ENCODE results near the gene HILPDA.
A peak's percentile ranks its signal among the peaks of the same experiment; 100 is the strongest.

Gene HILPDA, protein sequence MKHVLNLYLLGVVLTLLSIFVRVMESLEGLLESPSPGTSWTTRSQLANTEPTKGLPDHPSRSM

DNA sequence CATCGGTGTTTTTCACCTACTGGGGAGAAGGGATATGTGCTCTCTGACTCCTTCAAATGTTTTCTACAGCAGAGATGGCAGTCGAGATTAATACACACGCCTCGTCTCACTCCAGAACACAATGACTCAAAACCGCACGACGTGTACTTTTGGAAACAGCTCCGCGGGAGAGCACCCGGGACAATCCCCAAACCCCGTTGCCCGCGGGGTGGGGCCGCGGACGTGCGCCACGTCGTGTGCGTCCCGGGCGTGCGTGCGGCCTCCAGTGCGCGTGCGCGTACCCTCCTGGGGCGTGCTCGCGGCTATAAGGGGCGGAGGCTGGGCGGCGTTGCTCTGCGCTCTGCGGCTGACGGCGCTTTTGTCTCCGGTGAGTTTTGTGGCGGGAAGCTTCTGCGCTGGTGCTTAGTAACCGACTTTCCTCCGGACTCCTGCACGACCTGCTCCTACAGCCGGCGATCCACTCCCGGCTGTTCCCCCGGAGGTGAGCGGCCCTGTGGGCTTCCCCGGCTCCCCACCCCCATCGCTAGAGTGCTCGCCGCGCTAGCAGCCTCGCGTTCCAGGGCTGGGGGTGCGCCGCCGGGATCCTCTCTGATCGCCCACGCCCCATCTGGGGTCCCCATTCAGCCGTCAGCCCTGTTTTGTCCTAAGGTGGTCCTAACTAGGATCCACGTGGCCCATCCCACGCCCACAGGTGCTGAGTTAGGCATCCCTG, at the start of gene HILPDA:
Gene HILPDA, plus strand, starts transcription at position 336 of the 712 bp plus-strand sequence. CDS start 1,391 bp downstream, outside the sequence.
- DNase-seq (ENCODE audit: low read depth): peak; percentile 88

GRCh38 chr7:128406314-128407232, 49.1 kb upstream of the HILPDA start:
- no peak for DNase-seq (ENCODE audit: low read depth)

DNA sequence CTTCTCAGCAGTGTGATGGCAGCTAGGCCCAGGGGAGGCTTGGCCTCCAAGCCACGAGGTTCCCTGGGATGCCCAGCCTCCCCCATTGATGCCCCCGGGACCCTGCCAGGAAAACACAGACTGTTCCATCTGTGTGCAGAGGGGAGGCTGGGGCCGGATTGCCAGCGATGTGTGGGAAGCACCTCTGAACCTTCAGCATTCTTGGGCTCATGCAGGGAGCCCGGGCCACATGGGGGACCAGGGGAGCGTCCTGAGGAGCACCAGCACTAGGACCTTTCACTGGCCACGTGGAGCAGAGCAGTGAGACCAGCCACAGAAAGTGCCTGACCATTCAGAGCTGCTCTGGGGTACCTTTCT, 48.5 kb upstream of the HILPDA start:
- no peak for DNase-seq (ENCODE audit: low read depth)

DNA sequence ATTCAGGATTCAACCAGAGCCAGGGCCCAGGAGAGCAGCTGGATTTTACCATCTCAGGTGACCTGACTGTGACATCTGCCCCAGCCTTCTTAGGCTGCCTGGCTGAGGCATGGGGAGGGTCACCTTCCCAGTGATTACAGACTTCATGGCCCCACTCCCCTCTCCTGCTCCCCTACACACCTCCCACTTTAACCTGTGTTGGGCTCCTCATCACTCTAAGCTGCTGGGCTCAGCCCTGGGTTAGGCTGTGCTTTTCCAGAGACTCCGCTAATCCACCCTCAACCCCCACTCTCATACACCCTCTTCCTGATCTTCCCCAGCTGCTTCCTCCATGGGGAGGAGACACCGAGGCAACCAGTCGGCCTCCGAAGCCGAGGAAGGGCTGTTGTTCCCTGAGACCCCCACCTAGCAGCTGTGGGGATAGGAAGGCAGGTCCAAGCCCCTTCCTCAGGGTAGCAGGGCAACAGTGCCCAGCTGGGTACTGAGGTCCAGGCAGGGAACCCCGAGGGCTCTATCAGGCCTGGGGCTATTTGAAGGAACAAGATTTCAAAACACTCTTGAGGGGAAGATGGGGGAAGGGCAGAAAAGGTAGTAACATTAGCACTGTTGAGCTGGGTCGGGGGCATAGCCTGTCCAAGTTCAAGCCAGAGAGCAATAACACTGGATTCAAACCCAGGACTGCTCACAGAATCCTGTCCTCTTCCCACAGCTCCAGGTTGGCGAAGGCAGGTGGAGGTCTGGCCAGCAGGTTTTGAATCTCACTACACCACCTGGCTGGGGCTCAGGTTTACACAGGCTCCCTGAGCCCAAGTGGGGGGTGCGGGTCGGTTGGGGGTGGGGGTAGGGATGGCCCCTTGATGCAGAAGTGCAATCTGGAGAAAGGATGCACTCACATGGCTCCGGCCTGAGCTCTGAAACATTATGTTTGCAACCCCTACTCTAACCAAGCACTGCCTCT, 47.6 kb upstream of the HILPDA start:
- no peak for DNase-seq (ENCODE audit: low read depth)

GRCh38 chr7:128408709-128409595, 46.7 kb upstream of the HILPDA start:
- DNase-seq (ENCODE audit: low read depth): no peak

DNA sequence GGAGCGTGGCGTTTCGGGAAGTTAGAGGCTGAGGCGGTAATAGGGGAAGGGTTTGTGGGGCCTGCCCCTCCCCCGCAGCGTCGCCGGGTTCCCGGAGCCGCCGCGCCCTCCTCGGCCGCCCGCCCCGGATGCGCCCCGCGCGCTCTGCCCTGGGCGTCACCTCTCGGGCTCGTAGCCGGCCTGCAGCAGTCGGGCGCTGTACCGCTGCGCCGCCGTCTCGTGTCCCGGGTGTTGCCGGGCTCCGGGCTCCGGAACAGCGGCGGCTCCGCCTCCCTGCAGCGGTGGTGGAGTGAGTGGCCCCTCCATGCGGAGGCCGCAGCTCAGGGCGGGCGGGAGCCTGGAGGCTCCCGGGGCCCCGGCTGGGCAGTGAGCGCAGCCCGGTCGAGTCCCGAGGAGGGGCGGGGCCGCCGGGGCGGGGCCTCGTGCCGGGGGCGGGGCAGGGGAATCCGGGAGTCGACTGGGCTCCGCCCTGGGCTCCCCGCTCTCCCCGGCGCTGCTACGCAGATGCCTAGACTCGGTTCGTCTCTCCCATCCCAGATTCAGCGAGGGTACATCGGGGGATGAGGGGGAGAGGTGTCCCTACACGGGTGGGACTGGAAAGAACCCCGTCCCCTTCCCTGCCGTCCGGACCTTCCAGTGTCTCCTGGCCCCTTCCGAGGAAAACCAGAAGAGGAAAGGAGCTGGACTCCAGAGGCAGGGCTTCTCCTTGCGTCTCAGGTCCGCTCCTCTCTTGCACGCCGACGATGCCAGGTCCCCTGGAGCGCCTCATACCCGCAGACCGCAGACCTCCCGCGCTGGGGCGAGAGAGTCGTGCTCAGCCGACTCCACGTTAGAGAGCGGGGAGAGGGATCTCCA, 45.9 kb upstream of the HILPDA start, which contains the start of gene IMPDH1:
Gene IMPDH1, minus strand, starts transcription at position 387 of the 855 bp plus-strand sequence. Its CDS starts 81 bp downstream, at position 306.
- DNase-seq (ENCODE audit: low read depth): peak; percentile 57

DNA sequence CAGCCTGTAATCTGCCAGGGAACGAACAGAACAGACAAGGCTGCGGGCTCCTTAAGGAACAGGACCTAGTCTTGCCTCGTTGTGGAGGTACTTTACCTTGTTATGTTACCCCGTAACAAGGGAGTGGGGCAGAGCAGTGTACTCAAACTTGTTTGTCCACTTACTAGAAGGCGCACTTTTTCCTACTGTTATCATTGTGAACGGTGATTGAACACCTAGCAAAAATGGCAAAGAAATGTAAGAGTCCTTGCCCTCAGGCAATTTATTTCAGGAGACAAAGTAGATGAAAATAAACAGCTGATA, 45.3 kb upstream of the HILPDA start:
- no peak for DNase-seq (ENCODE audit: low read depth)

DNA sequence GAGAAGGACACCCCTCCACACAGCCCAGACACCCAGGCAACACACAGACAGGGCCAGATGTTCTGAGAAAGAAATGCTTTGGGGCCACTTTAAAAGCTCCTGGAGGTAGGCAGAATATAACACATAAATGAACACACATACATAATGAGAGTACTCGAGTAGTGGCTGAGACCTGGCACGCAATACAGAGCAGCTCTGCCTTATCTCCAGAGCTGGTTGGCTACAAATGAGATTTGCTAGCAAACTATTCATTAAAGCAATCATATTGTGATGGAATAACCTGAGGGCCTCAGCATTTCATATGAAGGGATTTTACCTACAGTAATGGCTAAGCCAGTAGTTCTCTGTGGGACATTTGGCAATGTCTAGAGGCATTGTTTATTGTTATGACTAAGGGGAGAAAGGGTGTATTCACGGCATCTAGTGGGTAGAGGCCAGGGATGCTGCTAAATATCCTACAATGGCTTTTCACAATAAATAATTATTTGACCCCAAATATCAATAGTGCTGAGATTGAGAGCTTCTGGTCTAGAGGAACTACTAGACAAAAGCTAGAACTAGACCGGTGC, 40.4 kb upstream of the HILPDA start:
- no peak for DNase-seq (ENCODE audit: low read depth)

DNA sequence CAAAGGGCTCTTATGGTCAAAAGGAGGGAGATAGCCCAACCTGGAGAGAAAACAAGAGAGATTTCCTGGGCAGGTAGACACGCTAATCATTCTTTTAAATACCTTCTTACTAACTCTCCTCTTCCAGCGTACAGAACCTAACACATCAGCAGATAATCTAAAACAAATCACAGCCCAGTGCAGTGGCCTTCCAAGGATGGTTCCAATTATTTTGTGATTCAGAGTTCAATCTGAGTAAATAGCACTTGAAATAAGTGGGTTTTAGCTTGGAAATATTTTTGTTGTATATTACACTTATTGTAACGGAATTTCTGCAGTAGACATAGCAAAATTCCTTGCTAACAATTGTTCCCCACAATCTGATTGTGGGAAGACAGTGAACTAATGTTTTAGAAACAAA, 38.6 kb upstream of the HILPDA start:
- DNase-seq (ENCODE audit: low read depth): no peak

- DNase-seq (ENCODE audit: low read depth): no peak
These were observed 36.4 kb upstream of the HILPDA start for GRCh38 chr7:128419257-128419656.

DNA sequence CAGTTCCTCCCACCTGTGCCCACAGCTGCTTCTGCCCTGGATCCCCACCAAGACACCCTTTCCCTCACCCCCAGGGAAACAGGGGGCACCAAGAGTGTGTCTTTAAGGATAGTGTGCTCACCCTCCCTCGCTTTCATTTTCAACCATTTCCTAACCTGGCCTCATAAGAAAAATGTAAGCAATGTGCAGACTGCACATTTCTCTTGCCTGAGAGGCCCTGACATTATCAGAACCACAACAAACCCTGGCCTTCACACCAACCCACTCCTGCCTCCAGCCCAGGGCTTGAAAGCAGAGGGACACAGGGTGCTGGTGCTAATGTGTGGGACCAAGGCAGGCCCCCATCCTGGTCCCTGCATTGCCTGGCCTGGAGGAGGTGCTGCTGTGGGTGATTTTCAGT, 34.9 kb upstream of the HILPDA start:
- DNase-seq (ENCODE audit: low read depth): no peak

DNA sequence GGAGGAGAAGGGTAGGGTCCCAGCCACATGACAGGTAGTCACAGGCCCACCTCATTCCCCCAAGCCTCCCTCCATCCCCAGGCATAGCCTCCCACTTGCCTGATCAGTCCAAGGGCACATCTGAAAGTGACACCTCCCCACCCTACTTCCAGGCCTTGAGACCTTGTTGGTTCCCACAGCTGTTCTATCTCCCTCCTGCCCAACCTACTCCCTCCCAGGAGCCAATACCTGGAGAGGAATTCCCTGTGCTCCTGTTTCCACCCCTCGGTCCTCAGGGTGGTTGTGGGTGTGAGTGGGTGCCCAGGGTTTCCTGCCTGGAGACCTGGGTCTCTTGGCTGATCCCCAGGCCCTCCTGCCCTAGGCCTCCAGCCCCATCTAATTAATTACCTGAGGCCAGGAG, 34.3 kb upstream of the HILPDA start:
- DNase-seq (ENCODE audit: low read depth): no peak

- no peak for DNase-seq (ENCODE audit: low read depth)
These were observed 33.6 kb upstream of the HILPDA start for GRCh38 chr7:128422037-128422436.

- no peak for DNase-seq (ENCODE audit: low read depth)
These were observed 32.8 kb upstream of the HILPDA start for GRCh38 chr7:128422842-128423241.

GRCh38 chr7:128424686-128425275, 30.9 kb upstream of the HILPDA start:
- DNase-seq (ENCODE audit: low read depth): no peak

DNA sequence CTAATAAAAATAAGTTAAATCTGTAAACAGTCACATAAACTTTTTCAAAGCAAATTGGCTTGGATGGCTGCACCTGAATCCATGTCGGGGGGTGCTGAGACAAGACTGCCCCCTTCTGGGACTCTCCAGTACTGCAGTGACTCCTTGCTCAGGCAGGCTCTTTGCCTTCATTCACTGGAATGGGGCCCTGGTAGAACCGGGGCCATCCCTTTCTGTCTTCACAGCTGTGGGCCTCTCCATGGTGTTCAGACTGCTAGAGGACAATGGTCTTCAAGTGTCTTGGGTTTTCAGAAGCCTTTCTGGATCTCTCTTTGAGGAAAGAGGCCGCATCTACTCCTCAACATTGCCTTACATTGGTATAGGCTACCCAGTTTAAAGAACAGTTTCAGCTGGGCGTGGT, 29.8 kb upstream of the HILPDA start:
- peak; percentile 55 for DNase-seq (ENCODE audit: low read depth)

DNA sequence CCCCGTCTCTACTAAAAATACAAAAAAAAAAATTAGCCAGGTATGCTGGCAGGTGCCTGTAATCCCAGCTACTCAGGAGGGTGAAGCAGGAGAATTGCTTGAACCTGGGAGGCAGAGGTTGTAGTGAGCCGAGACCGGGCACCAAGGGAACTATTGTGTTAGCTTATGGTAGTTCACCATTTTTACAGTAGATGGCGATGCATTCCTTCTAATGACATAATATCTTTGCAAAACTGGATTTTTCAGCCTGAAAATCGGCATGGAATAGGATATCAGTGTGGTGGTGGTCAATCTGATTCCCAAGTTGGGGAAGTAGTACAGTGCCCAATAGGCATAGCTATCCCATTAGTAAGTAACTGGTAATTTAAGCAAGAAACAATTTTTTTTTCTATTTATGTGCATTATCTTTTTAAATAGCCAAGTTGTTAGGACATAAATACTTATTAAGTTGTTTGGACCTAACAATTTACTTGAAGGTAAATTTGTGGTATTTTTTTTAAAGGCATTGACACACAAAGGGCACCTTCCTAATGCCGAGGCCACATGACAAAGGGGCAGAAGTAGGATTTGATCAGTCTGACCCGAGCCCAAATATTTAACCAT, 28.3 kb upstream of the HILPDA start:
- peak; percentile 50 for DNase-seq (ENCODE audit: low read depth)

- DNase-seq (ENCODE audit: low read depth): no peak
These were observed 25.5 kb upstream of the HILPDA start for GRCh38 chr7:128430207-128430606.

DNA sequence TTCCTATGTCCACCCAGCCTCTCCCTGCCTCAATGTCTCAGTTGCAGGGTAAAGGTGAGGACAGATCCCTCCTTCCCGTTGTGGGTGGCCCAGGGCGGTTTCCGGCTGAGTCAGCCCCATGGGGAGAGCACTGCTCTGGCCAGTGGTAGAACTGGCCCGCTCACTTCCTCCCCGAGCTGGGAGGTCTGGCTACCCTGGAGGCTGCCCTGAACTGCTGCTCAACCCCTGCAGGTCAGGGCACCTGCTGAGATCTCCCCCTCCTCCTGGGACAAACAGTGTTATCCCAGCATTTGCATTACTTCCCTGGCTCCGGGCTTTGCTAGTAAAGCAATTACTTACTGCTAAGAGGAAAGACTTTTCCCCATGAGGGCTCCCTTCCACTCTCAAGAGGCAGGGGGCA, 24.5 kb upstream of the HILPDA start:
- DNase-seq (ENCODE audit: low read depth): no peak

Measured in fibroblast of the conjunctiva (primary cell).